GM18511 (cell line): ENCODE measurements around the gene CERS6.
"Not testable (repeated sequence)": the region's sequence is repeated elsewhere in the genome, so short reads cannot be mapped to it uniquely, and the experiment has no call there.

ENCODE experiments used
- ATAC-seq: cut with Tn5 transposase; IDR thresholded peaks from one replicate; pipeline ENCODE4 v1.9.1; 2021; ENCODE audit warnings: mild to moderate bottlenecking, moderate library complexity; ENCODE audit not compliant: unreplicated experiment

The CERS6 gene

DNA sequence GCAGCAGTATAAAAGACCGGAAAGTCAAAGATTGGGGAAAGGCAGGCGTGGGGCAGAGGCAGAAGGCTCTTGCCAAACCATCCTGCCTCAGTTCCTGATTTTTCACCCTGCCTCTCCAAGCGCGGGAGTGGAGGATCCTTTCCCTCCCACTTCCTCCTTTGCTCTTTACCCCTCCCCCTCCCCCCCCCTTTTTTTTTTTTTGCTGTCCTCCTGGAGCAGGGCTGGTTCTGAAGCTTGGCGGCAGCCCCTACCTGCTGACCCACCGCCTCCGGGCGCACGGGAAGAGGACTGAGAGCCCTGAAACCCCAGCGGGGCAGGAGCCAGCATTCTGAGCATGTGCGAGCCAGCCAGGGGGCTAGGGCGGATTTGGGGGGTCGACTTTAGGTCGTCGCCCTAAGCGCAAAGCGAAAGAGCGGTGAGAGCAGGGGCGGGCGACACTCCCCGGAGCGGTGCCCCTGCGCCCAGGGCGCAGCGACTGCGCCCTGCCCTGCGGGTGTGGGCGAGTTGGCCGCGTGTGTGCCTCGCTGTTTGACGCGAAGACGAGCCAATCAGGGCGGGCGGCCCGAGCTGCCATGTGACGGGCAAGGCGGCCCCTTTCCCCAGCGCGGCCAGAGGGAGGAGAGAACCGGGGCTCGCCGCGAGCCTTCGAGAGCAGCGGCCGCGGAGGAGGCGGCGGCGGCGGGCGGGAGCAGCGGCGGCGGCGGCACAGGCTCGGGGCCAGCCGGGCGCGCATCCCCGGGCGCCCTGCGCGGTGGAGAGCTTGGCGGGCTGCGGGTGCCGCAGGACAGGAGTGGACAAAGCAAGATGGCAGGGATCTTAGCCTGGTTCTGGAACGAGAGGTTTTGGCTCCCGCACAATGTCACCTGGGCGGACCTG lies at the start of gene CERS6:
CERS6 (plus strand) TSS at position 628 of the 876 bp plus-strand sequence; CDS start at position 805, 177 bp downstream.
- ATAC-seq = peak; percentile 93

DNA sequence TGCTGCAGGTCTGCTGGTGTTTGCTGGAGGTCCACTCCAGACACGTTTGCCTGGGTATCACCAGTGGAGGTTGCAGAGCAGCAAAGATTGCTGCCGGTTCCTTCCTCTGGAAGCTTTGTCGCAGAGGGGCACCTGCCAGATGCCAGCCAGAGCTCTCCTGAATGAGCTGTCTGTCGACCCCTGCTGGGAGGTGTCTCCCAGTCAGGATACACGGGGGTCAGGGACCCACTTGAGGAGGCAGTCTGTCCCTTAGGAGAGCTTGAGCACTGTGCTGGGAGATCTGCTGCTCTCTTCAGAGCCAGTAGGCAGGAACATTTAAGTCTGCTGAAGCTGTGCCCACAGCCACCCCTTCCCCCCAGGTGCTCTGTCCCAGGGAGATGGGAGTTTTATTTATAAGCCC lies 43.8 kb upstream of the CERS6 start:
- not testable (repeated sequence) for ATAC-seq

GRCh38 chr2:168413101-168413500 lies 43.0 kb upstream of the CERS6 start:
- ATAC-seq = not testable (repeated sequence)

- ATAC-seq = no peak
Observed at GRCh38 chr2:168416555-168416954, 39.5 kb upstream of the CERS6 start.

DNA sequence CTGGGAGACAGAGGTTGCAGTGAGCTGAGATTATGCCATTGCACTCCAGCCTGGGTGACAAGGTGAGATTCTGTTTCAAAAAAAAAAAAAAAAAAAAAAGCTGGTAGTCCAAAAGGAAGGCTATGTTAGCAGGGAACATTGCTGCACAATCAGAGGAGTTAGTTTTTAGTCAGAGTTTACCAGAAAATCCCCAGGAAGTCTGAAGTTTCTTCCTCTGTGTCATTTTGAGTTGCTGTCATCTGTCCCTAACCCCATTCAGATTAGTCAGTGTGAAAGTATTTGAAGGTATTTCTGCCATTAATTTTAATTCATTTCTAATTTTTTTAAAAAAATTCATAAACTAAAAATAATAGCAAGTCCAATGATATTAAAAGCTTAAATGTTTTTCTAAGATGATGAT lies 33.5 kb upstream of the CERS6 start:
- ATAC-seq = no peak

- no peak for ATAC-seq
Observed at GRCh38 chr2:168424112-168424951, 31.7 kb upstream of the CERS6 start.

- ATAC-seq = no peak
Observed at GRCh38 chr2:168424971-168425370, 31.1 kb upstream of the CERS6 start.

DNA sequence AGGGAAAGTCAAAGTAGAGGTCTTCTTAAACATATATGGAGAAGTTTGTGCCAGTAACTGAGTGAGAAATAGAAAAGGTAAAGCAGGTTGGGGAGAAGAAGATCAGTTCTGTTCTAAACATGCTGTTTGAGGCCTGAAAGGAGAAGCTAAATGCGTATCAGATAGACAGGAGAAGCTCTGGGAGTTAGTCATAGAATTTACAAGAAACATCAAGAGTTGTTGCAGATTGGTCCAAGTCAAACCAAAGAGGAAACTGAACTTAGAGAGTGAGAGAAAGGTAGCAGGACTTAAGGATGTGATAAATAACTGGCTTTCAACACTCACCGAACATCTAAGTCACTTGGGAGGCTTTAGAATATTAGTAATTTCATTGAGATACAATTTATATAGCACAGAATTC lies 29.2 kb upstream of the CERS6 start:
- ATAC-seq = no peak

DNA sequence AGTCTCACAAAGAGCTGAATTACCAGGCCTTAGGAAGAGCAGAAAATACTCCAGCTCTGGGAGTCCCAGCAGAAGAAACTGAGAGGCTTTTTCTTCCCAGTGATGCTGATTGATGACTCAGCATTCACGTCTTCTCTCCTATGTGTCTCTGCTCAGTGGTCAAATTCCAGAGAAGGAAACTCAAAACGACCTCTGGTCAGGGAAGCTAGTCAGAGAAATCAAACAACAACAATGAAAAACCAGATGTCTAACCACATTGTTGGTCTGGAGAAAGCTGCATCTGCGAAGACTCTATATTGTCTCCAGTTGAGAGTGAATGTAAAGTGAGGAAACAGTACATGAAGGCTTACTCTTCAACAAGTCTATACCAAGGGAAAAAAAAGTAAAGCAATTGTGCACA lies 28.6 kb upstream of the CERS6 start:
- no peak for ATAC-seq

GRCh38 chr2:168428431-168428830 lies 27.6 kb upstream of the CERS6 start:
- no peak for ATAC-seq

DNA sequence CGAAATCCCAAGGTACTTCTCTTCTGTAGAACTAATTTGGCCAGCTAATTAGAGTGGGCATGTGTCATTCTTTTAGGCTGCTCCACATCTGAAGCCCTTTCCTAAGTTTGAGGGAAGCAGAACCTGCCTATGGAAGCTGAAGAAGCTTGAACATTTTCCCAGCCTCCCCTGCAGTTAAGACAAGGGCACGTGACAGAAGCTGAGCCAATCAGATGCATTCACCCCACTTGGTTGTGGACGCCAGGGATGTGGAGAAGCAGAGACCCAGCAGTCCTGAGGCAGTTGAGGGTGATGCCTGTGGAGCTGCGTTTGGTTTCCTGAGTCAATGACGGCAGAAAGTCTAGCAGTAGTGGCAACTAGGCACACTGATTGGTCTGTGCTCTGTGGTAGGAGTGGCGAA lies 26.1 kb upstream of the CERS6 start:
- no peak for ATAC-seq

DNA sequence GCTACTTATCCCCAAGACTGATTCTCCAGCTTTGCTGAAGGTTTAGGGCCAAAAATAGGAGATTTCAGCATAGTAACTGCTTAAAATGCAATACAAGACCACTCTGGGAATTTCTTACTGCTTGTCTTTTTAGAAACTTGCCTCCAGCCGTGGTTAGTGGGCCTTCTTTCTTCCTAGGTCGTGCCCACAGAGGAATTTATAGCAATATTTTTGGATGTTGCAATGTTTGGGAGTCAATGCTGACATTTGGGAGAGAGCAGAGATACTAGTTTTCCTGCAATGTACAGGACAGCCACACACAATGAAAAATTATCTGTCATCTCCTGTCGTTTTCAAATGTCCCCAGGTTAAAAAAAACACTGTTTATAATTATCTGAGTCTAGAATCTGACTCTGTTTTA lies 25.6 kb upstream of the CERS6 start:
- no peak for ATAC-seq

GRCh38 chr2:168431301-168432024 lies 24.6 kb upstream of the CERS6 start:
- no peak for ATAC-seq

DNA sequence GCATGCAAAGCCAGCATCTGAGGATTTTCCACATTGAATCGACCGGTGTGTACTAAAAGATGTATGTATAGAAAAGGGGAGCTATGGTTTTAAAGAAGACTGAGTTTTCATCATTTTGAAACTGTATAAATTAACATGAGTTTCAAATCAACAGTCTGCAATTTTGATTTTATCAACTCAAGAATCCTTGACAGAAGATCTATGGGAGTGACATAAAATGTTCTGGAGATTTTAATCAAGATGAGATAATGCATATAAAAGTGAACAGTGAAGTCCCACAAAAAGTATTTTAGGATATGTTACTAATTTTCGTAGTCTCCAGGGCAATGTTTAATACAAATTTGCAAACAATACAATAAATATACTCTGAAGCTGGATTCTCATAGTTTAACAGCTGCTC lies 24.0 kb upstream of the CERS6 start:
- ATAC-seq = no peak

GRCh38 chr2:168432565-168433186 lies 23.4 kb upstream of the CERS6 start:
- no peak for ATAC-seq

DNA sequence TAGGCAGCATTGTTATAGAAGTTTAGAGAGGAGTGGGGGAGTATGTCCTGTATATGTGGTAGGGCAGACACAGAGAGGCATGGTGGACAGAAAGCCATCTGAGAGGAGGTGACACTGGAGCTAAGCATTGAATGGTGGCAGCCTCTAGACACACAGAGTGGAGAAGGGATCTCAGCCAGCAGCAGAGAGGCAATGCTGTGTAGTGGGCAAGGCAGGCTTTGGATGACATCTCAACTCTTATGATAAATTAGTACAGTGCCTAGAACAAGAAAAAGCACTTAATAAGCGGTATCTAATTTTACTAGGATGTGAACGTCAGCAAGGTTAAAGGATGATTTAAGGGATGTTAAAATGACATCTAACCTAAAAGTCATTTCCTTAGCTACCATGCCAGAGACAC lies 22.5 kb upstream of the CERS6 start:
- no peak for ATAC-seq

GRCh38 chr2:168434146-168434545 lies 21.9 kb upstream of the CERS6 start:
- no peak for ATAC-seq

- no peak for ATAC-seq
Observed at GRCh38 chr2:168436840-168437239, 19.2 kb upstream of the CERS6 start.

- no peak for ATAC-seq
Observed at GRCh38 chr2:168438553-168438952, 17.5 kb upstream of the CERS6 start.

- ATAC-seq = no peak
Observed at GRCh38 chr2:168439536-168439935, 16.5 kb upstream of the CERS6 start.
